K562 (cell line): ENCODE results near the gene DZIP1. TPM values are rescaled to one million over a fixed set of nuclear protein-coding genes. Genes with fewer than 3 reads are reported as not detected.

Experiments used
- ADNP ChIP-seq: fragments of 200-800 bp; sonication (Bioruptor generic); IDR thresholded peaks from 2 replicates; pipeline ENCODE4 v1.6.1; 2016; ENCODE audit warnings: missing genetic modification characterization, missing compliant biosample characterization
- CBFB ChIP-seq: sonication (generic); formaldehyde crosslinking; IDR thresholded peaks from 2 replicates; pipeline ENCODE4 v1.4.0; 2020; ENCODE audit warnings: mild to moderate bottlenecking, missing genetic modification reagents
- CBX8 ChIP-seq: fragments of 200-600 bp; sonication (generic); IDR thresholded peaks from 2 replicates; pipeline ENCODE4 v1.6.1; 2012; ENCODE audit warnings: borderline replicate concordance, mixed run types, low read depth, mild to moderate bottlenecking, moderate library complexity, mixed read lengths, low read length, control low read depth, inconsistent platforms; ENCODE audit not compliant: poor library complexity, severe bottlenecking; ENCODE audit errors: extremely low read depth
- CHCHD3 ChIP-seq: fragments of 250-450 bp; sonication (Bioruptor Pico); IDR thresholded peaks from 2 replicates; pipeline ENCODE4 v2.1.2; 2022; ENCODE audit warnings: mild to moderate bottlenecking
- CREBBP ChIP-seq: IDR thresholded peaks from one replicate; pipeline ENCODE4 v1.6.1; 2012; ENCODE audit warnings: low read depth, mild to moderate bottlenecking, control low read depth, inconsistent platforms, low read length
- DNMT1 ChIP-seq: fragments of 450-650 bp; IDR thresholded peaks from 2 replicates; pipeline ENCODE4 v1.6.1; 2016; ENCODE audit warnings: antibody characterized with exemption, mild to moderate bottlenecking
- GABPB1 ChIP-seq: sonication (generic); formaldehyde crosslinking; IDR thresholded peaks from 2 replicates; pipeline ENCODE4 v1.8.0; 2022; ENCODE audit warnings: mild to moderate bottlenecking, missing genetic modification reagents
- HNRNPK ChIP-seq: fragments of 200-400 bp; formaldehyde crosslinking; IDR thresholded peaks from one replicate; pipeline ENCODE4 v1.6.1; 2018; ENCODE audit warnings: mild to moderate bottlenecking, low read depth, low read length; ENCODE audit not compliant: poor library complexity, severe bottlenecking
- IFI16 ChIP-seq: fragments of 250-450 bp; sonication (Bioruptor Pico); IDR thresholded peaks from 2 replicates; pipeline ENCODE4 v2.1.2; 2022; ENCODE audit warnings: mild to moderate bottlenecking, inconsistent platforms
- MCM7 ChIP-seq, 2 experiments: fragments of 450-650 bp; IDR thresholded peaks; 2 replicates each; pipeline ENCODE4 v1.6.1; 2016 to 2018
- MXD1 ChIP-seq: fragments of 250-450 bp; sonication (Bioruptor Pico); IDR thresholded peaks from 2 replicates; pipeline ENCODE4 v1.8.0; 2021; ENCODE audit warnings: borderline replicate concordance, mild to moderate bottlenecking, moderate library complexity; ENCODE audit not compliant: poor library complexity, severe bottlenecking
- TAL1 ChIP-seq: fragments of 450-650 bp; IDR thresholded peaks from 2 replicates; pipeline ENCODE4 v1.6.1; 2016; ENCODE audit warnings: mild to moderate bottlenecking
- TFE3 ChIP-seq: fragments of 450-650 bp; formaldehyde crosslinking; IDR thresholded peaks from 2 replicates; pipeline ENCODE4 v1.4.0; 2020; ENCODE audit warnings: mild to moderate bottlenecking, mixed read lengths
- ZKSCAN1 ChIP-seq: fragments of 150-350 bp; IDR thresholded peaks from 2 replicates; pipeline ENCODE4 v1.6.1; 2016; ENCODE audit warnings: low read depth, low read length
- ZNF407 ChIP-seq: fragments of 450-650 bp; IDR thresholded peaks from 2 replicates; pipeline ENCODE4 v1.6.1; 2016; ENCODE audit warnings: low read depth
- ZNF586 ChIP-seq: fragments of 450-650 bp; formaldehyde crosslinking; conservative IDR thresholded peaks from 2 replicates; pipeline ENCODE4 v1.4.0; 2020; ENCODE audit warnings: mild to moderate bottlenecking, moderate library complexity
- ZNF766 ChIP-seq: fragments of 200-800 bp; sonication (Bioruptor generic); conservative IDR thresholded peaks from 2 replicates; pipeline ENCODE4 v1.6.1; 2016; ENCODE audit warnings: missing genetic modification characterization, missing compliant biosample characterization
- polyA plus RNA-seq, 8 experiments: library from polyadenylated mRNA; depleted of rRNA in 4 of 8; stranded (reverse) in 5 of 8; unstranded in 3 of 8; fragments of >200 nt; fragmentation: Nextera tagmentation in 2 of 8; fragmentation: Illumina TruSeq in 1 of 8; extraction: Ambion mirVana in 2 of 8; extraction: Trizol in 1 of 8; gene quantifications; 2 replicates each; pipeline versions ENCODE4 v1.2.1 to v1.2.3, GENCODE V29; 2011 to 2014; ENCODE audit warnings: inconsistent platforms in 1 of 8, missing spikeins in 1 of 8
- total RNA-seq, 7 experiments: library from RNA; depleted of rRNA in 6 of 7; stranded (reverse); fragments of >200 nt in 6 of 7; fragmentation: Illumina TruSeq in 2 of 7; extraction: Trizol in 2 of 7; gene quantifications; 2 replicates each; pipeline versions ENCODE4 v1.2.1 to v1.2.3, GENCODE V29; 2011 to 2021; ENCODE audit warnings: low replicate concordance in 1 of 7

The DZIP1 gene
- total and polyA plus RNA-seq, 9 of the 15 experiments (the other 6 are each of a cell fraction or from before 2014, with no cell fraction given): 0.07 TPM; not detected in 8

- TF ChIP-seq ADNP (tag) (no peak), ZKSCAN1 (no peak), MCM7 (IDR thresholded peaks at IDR 0.05) (no peak), ZNF766 (CRISPR knock-in tag) (no peak), ZNF407 (no peak), TAL1 (peak; percentile 72), CREBBP (no peak), IFI16 (CRISPR knock-in tag) (no peak), HNRNPK (no peak), CHCHD3 (CRISPR knock-in tag) (no peak), DNMT1 (no peak), MXD1 (CRISPR knock-in tag) (no peak), CBX8 (no peak), CBFB (no peak), TFE3 (CRISPR knock-in tag) (no peak), GABPB1 (CRISPR knock-in tag) (no peak), ZNF586 (CRISPR knock-in tag) (no peak)
These were observed 12.0 kb upstream of the DZIP1 start (continued) for GRCh38 chr13:95656386-95657015.
